ENCODE results near the gene LIPA. TPM values are rescaled to one million over a fixed set of nuclear protein-coding genes. Genes with fewer than 3 reads are reported as not detected.
"Not testable (repeated sequence)": the region's sequence is repeated elsewhere in the genome, so short reads cannot be mapped to it uniquely, and the experiment has no call there.

Gene LIPA
- total and polyA plus RNA-seq, 2 experiments from 2014 or later = 113 to 134 TPM

DNA sequence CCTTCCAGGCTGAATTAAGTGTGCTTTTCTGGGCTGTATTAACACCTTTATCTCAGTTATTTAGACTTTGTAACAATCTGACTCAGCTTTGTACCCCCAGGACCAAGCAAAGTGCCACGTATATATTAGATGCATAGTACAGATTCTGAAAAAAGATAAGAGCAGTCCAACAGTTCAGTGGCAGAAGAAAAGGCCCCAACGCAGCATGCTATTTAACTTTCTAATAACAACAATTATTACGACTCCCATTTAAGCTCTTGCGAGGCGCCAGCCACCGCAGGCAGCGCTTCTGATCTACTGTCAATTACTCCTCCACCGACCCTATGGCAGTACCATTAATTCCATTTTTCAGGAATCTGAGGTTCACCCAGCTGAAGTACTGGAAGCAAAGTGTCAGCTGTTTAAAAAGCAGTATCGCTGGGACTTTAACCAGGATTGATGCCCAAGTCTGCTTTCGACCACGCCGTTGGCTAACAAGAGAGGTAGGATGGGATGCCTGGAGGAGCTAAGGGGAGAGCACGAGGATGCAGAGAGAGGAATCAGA lies 638 bp downstream of the LIPA start:
- Histone ChIP-seq H3K9ac (peak overlapping the region; percentile 75), H3K27ac (no peak overlapping the region), H3K4me3 (peak overlapping the region; percentile 92), H2AFZ (peak overlapping the region; percentile 98), H4K20me1 (ENCODE audit: insufficient read depth) (no peaks in the 10 kb centered on the region), H3K36me3 (ENCODE audit: low read depth) (no peaks in the 10 kb centered on the region), H3K27me3 (replicated peaks; ENCODE audit: insufficient read depth) (no peaks in the 10 kb centered on the region), H3F3A (ENCODE audit: insufficient read depth) (no peaks in the 10 kb centered on the region), H3K79me2 (ENCODE audit: insufficient read depth) (peaks cover 29% of the 10 kb centered on the region), H3K4me1 (ENCODE audit: insufficient read depth) (peaks cover 8% of the 10 kb centered on the region; the same call in 1 of the 2 replicates), H3K9me2 (ENCODE audit: insufficient read depth) (no peaks in the 10 kb centered on the region), H3K4me2 (ENCODE audit: unreplicated experiment) (peak overlapping the region; percentile 100), H3K9me3 (ENCODE audit: low read depth) (no peaks in the 10 kb centered on the region)
- peak; percentile 27 for DNase-seq
- TF ChIP-seq EZH2 (IDR thresholded peaks at IDR 0.05; ENCODE audit: insufficient read depth, poor library complexity, severe bottlenecking) = no peak
- no peak for TF ChIP-seq EZH2phosphoT487 (IDR thresholded peaks at IDR 0.05; ENCODE audit: insufficient read depth, low read depth)
- in situ Hi-C loops (cut with MboI) = loop anchor here (10.0 kb wide), 1 partner anchor 304 kb away; no protein-coding TSS in a partner anchor
- WGBS, 2 experiments (ENCODE audit: low coverage in 1 of 2, low lambda C conversion rate in 2 of 2, missing lambda C conversion rate in 2 of 2) = 7 to 14% methylated on average over 13 of the region's 13 CpGs

DNA sequence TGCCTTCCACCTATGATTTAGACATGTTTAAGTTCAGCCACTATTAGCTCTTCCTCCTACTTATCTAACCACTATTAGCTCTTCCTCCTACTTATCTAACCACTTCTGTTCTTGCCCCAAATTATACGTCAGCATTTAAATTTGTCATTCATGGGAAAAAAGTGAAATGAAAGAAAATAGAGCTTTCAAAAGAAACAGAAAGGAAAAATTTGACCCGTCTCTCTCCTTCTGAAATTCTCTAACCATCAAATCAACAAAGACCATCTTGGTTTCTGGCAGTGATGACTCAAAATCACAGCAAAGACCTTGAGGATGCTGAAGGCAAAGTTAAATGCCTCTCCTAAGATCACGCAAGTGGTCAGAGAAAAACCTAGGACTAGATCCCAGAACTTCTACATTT lies 2.6 kb downstream of the LIPA start:
- H3F3A ChIP-seq (ENCODE audit: insufficient read depth) = no peaks in the 10 kb centered on the region
- 93 to 94% methylated on average over 3 of the region's 3 CpGs for WGBS, 2 experiments (ENCODE audit: low coverage in 1 of 2, low lambda C conversion rate in 2 of 2, missing lambda C conversion rate in 2 of 2)
- no peak for TF ChIP-seq EZH2 (IDR thresholded peaks at IDR 0.05; ENCODE audit: insufficient read depth, poor library complexity, severe bottlenecking)
- no peak for TF ChIP-seq EZH2phosphoT487 (IDR thresholded peaks at IDR 0.05; ENCODE audit: insufficient read depth, low read depth)
- H3K36me3 ChIP-seq (ENCODE audit: low read depth) = peaks cover 4% of the 10 kb centered on the region; the same call in 1 of the 2 replicates
- no peak overlapping the region for H3K4me2 ChIP-seq (ENCODE audit: unreplicated experiment)
- H3K4me1 ChIP-seq (ENCODE audit: insufficient read depth) = peaks cover 8% of the 10 kb centered on the region; the same call in 1 of the 2 replicates
- H3K9me3 ChIP-seq (ENCODE audit: low read depth) = no peaks in the 10 kb centered on the region
- H2AFZ ChIP-seq = no peak overlapping the region
- no peak overlapping the region for H3K27ac ChIP-seq
- H3K79me2 ChIP-seq (ENCODE audit: insufficient read depth) = peaks cover 29% of the 10 kb centered on the region
- H3K9ac ChIP-seq = no peak overlapping the region
- no peak for DNase-seq
- H3K27me3 ChIP-seq (replicated peaks; ENCODE audit: insufficient read depth) = no peaks in the 10 kb centered on the region
- no peaks in the 10 kb centered on the region for H3K9me2 ChIP-seq (ENCODE audit: insufficient read depth)
- in situ Hi-C loops (cut with MboI) = no loop called here
- no peaks in the 10 kb centered on the region for H4K20me1 ChIP-seq (ENCODE audit: insufficient read depth)
- H3K4me3 ChIP-seq = peak overlapping the region; percentile 11; the same call in 1 of the 2 replicates

DNA sequence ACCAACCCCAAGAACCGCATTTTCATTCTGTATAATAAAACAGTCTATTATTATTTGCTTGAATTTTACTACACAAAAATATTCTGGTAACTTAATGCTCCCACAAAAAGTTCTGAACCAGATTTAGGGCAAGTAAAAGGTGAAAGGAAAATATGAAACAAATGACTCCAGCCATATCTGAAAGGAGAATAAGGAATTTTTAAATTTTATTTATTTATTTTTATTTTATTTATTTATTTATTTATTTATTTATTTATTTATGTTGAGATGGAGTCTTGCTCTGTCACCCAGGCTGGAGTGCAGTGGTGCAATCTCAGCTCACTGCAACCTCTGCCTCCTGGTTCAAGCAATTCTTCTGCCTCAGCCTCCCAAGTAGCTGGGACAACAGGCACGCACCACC lies 4.0 kb downstream of the LIPA start:
- H3K9me3 ChIP-seq (ENCODE audit: low read depth); H3F3A ChIP-seq (ENCODE audit: insufficient read depth); in situ Hi-C loops (cut with MboI); H3K27me3 ChIP-seq (replicated peaks; ENCODE audit: insufficient read depth); H4K20me1 ChIP-seq (ENCODE audit: insufficient read depth); H2AFZ ChIP-seq; H3K27ac ChIP-seq; H3K36me3 ChIP-seq (ENCODE audit: low read depth); H3K4me1 ChIP-seq (ENCODE audit: insufficient read depth); H3K9me2 ChIP-seq (ENCODE audit: insufficient read depth); H3K4me3 ChIP-seq; DNase-seq; H3K9ac ChIP-seq; H3K4me2 ChIP-seq (ENCODE audit: unreplicated experiment): not testable (repeated sequence)
- WGBS, 2 experiments (ENCODE audit: low coverage in 1 of 2, low lambda C conversion rate in 2 of 2, missing lambda C conversion rate in 2 of 2) = 98 to 100% methylated on average over 2 of the region's 2 CpGs
- H3K79me2 ChIP-seq (ENCODE audit: insufficient read depth) = peaks cover 29% of the 10 kb centered on the region

DNA sequence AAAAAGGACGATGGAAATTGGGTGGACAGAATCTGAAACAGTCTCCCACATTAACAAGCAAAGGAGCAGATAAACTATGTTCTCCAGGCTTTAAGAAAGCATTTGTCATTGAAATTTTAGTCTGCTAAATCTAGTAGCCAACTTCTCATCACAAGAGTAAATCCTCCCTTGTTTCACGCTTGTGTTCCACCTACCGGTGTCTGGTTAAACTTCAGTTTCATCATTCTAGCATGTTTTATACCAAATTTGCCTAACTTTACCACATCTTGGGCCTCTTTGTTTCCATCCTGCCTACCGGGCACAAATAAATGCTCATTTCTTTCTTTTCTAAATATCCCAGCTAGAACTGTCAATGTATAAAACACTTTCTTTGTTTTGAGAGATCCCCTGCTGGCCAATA lies 5.8 kb downstream of the LIPA start:
- 30 to 32% methylated on average over 4 of the region's 4 CpGs for WGBS, 2 experiments (ENCODE audit: low coverage in 1 of 2, low lambda C conversion rate in 2 of 2, missing lambda C conversion rate in 2 of 2)
- peaks cover 21% of the 10 kb centered on the region for H3K79me2 ChIP-seq (ENCODE audit: insufficient read depth)
- in situ Hi-C loops (cut with MboI) = no loop called here

More for the DNA sequence above, 5.8 kb downstream of the LIPA start:
- H3K4me3 ChIP-seq = no peak overlapping the region
- DNase-seq = peak; percentile 62
- H2AFZ ChIP-seq = peak overlapping the region; percentile 27
- H3K4me1 ChIP-seq (ENCODE audit: insufficient read depth) = peaks cover 6% of the 10 kb centered on the region; the same call in 1 of the 2 replicates
- no peaks in the 10 kb centered on the region for H4K20me1 ChIP-seq (ENCODE audit: insufficient read depth)
- H3F3A ChIP-seq (ENCODE audit: insufficient read depth) = no peaks in the 10 kb centered on the region
- H3K27ac ChIP-seq = no peak overlapping the region
- no peak overlapping the region for H3K4me2 ChIP-seq (ENCODE audit: unreplicated experiment)
- H3K9me3 ChIP-seq (ENCODE audit: low read depth) = no peaks in the 10 kb centered on the region
- TF ChIP-seq EZH2phosphoT487 (IDR thresholded peaks at IDR 0.05; ENCODE audit: insufficient read depth, low read depth) (no peak), EZH2 (IDR thresholded peaks at IDR 0.05; ENCODE audit: insufficient read depth, poor library complexity, severe bottlenecking) (no peak)
- no peaks in the 10 kb centered on the region for H3K27me3 ChIP-seq (replicated peaks; ENCODE audit: insufficient read depth)
- no peak overlapping the region for H3K9ac ChIP-seq
- H3K9me2 ChIP-seq (ENCODE audit: insufficient read depth) = no peaks in the 10 kb centered on the region
- H3K36me3 ChIP-seq (ENCODE audit: low read depth) = peaks cover 11% of the 10 kb centered on the region; the same call in 1 of the 2 replicates

Measured in GM23248 (cell line).